Measurements from ENCODE around the gene TXLNB.

TXLNB gene

DNA sequence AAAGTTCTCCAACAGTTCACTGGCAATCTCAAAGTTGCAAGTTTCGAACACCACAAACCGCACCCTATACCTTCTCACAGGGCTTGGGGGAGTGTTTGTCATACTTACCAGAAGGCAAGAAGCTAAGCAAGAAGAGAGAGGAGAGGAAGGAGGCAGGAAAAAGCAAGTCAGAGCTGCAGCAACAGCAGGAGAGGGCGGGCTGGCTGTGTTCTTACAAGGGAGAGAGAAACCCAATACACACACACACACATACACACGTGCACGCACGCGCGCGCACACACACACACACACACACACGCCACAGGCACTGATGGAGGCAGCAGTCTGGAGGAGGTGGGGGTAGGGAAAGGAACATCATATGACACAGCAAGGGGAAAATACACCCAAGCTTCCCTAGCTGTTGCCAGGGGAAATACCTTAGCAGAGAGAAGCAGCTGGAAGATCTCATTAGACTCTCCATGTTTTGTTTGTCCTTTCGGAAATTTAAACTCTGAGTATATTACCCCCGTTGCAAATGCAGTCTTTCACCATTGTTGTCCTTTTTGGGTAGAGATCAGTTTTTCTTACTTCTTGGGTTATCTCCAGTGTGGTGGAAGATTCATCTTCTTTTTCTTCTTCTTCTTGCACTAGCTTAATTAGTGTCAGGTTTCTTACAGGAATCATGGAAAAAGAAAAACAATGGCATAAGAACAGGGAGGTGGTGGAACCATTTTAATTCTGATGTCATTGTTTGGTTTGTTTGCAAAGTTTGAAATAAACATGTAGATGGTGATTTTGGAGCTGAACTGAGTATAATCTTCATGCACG is at the start of gene TXLNB:
Gene TXLNB (minus strand): TSS at position 186 of the 807 bp plus-strand sequence. CDS start 3,099 bp downstream, outside the sequence.
- peak in 39 of 56 donors; percentile 5 to 74 (median 38) for DNase-seq

DNA sequence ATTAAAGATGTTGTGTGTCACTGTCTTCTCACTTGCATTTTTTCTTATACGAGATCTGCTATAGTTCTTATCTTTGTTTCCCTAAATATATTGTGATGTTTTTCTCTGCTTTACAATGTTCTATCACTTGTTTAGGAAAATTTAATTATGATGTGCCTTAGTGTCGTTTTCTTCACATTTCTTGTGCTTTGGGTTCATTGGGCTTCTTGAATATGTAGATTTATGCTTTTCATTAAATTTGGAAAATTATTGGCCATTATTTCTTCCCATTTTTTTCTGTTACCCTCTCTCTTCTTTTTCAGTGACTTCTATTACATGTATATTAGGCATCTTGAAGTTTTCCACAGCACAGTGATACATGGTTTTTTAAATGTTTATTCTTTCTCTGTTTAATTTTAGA is 49.3 kb upstream of the TXLNB start:
- no peak for DNase-seq

DNA sequence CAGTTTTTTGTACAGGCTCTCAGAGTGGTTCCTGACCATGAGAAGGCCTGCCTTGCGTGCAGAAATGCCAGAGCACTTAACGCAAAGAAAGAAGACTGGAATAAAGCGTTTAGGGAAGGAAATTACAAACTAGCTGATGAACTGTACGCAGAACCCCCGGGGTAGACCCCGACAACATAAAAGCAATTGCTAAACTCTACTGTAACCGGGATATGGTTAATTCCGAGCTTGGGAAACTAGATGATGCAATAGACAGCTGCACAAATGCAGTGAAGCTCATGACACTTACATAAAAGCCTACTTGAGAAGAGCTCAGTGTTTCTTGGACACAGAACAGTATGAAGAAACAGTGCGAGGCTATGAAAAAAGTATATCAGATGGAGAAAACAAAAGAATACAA is 47.0 kb upstream of the TXLNB start:
- no peak for DNase-seq

DNA sequence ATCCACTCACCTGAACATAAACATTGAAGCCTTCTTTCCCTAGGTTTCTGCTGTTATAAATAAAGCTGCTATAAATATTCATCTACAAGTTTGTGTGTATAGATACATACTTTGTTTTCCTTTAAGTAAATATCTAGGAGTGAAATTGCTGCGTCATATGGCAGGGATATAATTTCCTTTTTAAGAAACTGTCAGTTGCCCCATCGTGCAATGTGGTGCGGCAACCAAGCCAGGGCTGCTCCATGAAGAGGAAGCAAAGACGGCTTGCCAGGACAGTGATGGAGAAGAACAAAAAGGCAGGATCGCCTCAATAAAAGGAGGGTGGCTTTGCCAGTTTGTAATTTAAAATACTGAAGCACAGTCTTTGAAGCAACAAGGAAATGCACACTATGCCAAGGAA is 46.0 kb upstream of the TXLNB start:
- DNase-seq, result no peak

DNA sequence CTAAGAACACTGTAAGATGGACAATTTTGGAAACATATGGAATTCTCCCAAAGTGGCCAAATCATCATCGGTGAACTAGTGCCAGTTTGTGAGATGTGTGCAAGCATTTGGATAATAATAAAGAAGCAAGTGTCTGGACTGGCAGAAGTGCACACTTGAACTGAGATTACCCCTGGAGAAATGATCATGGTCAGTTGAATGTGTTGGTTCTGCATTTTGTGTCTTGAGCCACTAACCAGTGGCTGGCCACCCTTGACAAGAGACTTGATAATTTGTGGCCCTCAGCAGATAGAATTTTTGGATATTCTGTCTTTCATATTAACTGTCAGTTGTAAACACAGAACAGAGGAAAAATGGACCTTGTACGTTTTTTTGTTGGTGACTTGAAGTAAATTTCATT is 45.2 kb upstream of the TXLNB start:
- DNase-seq, result no peak

DNA sequence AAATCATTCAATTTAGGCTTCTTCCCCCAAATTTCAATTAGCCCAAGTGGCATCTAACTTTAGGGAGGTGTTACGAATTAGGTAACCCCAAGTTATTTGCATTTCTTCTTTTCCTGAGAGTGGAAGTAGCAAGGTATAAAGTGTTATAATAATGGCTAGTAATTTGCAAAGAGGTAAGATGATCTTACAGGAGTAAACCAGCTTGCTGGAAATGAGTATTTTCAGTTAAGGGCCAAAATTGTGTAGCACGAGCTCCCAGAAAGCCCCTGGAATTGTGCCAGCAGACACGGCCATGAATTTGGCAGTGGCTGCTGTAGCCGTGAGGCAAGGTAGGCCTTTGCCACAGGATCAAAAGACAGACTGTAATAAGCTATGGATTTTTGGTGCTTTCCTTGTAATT is 44.7 kb upstream of the TXLNB start:
- no peak for DNase-seq

DNA sequence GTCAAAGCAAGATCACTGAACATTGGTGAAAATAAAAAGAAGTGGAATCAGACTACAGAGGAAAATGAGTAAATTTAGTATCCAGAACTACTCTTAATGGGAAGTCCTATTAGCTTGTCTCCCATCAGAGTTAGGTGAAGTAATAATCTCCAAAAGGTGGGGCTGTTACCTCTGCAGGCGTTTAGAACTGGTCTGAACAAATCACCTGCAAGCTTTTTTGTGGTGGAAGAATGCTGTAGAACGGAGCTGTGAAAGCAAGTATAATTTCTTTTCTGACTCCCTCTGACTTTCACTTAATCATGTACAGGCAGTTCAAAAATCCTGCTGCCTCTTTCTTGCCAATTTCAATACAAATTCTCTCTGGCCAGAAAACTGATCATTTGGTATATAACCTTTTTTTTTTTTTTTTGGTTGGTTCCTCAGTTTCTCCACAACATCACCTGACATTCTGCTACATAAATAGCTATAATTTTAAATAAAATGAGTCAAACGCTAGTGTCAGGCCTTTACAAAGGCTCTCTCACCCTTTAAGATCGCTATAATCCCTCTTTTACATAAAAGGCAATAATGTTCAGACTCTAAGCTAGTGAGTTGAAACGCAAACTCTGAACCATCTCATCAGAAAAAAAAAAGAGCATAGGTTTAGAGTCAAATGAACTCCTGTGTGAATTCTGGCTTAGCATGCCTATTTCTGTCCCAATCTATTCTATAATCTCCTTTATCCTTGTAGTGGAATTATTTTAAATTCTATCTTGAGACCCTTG is 43.8 kb upstream of the TXLNB start:
- no peak for DNase-seq

DNA sequence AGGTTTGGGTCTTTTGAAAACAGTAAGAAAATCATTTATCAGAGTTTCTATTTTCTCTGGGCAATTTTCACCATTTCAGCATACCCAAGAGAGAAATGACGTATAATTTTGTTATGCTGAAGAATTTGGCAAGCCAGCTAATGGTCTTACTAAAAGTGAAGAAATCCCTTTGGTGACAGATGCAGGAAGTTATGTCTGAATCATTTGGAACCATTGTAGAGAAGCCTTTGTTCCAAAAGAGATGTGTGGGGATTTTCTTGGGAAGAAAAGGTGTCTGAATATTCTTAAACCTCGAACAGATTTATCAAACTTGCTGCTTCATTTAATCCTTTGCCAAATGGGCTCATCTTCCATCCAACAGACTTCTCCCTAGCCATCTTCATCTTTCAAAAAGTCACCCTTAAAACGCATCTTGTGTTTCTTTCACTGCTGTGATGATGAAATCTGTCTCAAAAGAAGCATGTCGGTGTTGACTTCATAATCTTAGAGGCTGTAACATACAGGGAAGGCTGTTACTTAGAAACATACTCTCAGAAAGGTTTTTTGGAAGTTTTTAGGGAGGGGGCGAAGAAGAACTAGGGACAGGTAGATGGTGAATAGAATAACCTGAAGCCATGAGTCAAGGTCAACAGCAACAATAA is 43.1 kb upstream of the TXLNB start:
- DNase-seq, result no peak

DNA sequence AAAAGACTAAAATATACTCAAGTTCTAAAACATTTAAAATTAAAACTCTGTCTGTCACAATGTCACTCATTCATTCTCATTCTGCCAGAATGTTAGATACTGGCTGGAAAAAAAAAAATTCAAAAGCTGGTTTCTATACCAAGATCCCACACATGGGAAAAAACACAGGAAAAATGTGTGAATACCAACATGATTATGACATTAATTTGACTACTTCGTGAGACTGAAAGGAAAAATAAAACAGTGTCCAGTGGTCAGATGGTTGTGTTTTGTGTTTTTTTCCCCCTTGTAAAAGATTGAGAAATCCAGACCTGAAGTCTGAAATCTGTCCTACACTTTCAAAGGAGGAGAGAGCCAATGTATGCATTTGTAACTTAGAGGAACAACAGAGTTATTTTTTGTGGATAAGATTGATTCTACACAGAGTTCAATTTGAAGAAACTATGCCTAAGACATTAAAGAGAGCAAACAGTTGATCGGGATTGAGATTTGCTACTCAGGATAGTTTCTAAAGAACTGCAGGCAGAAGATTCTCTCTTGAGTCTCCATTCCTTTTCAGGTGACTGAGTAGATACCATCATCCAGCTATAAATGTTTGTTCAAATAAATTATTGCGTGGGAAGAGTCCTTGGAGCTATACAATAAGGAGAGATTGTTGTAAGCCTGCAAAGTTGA is 39.2 kb upstream of the TXLNB start:
- no peak for DNase-seq

DNA sequence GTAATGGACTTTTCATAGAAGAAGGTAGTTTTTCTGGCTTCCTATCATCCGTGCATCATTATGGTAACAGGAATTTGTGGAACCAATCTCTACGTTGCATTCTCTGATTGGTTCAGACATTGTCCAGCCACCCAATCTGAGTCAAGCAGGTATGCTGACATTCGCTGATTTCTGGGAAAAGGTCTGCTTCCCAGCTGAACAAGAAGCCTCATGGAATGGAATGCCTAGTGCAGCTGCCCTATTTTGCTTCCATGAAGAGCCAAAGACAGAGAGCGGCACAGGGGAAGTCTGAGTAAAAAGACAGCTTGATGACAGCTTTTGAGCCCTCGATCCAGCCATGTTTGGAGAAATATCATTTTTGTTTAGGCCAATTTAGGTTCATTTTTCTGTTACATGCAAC is 38.5 kb upstream of the TXLNB start:
- no peak for DNase-seq

DNA sequence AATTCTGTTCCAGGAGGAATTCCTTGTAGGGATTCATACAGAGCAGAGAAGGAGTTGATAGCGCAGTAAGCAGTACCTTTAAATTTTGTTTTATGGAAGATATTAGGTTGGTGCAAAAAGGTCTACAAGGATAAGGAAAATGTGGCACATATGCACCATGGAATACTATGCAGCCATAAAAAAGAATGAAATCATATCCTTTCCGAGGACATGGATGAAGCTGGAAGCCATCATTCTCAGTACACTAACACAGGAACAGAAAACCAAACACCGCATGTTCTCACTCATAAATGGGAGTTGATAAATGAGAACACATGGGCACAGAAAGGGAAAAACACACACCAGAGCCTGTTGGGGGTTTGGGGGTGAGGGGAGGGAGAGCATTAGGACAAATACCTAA is 37.4 kb upstream of the TXLNB start:
- no peak for DNase-seq

DNA sequence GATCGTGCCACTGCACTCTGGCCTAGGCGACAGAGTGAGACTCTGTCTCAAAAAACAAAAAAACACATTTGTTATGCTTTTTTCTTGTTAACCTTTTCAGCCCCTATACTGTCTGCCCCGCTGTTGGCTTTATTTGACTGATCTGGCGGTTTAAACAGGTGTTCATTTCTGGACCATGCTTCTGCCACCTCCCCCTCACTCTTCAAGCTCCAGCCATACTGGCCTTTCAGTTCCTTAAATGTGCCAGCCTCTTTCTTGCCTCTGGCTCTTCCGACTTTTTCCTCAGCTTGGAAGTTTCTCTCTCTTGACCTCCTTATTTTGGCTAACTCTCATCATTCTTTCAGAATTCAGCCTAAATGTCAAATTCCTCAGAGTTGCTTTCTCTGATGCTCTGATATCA is 35.2 kb upstream of the TXLNB start:
- no peak for DNase-seq

DNA sequence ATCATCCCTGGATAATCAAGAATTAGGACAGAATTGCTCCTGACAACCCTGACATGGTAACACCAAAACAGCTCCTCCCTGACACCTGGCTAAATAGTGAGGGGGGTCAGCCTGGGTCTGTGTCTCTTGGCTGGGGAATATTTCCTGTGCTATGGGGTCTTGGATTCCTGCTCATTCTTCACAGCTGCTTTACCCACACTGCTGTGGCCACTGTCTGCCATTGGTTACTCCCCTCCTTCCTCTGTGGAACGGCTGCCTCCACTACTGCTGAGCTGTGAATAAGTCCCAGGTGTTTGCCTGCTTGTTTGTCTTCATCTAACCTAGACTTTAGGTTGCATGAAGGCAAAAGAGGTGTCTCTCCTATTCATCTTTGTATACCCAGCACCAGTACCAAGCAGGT is 33.9 kb upstream of the TXLNB start:
- no peak for DNase-seq

DNA sequence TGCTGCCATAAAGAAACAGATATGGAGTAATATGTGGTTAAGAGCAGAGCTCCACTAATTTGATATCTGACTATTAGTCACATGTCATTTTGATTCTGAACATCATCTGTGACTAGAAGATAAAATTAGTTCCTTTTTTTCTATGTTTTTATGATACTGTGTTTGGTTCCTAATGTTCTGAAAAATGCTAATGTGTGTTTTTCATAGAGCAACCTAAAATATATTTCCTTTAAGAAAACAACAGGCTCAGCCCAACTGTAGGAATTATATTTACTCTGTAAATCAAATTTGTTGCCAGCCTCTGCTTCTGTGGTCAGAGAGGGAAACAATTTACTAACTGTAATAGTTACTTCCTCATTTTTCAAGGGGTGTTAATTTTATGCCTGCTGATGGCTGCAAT is 33.3 kb upstream of the TXLNB start:
- no peak for DNase-seq

DNA sequence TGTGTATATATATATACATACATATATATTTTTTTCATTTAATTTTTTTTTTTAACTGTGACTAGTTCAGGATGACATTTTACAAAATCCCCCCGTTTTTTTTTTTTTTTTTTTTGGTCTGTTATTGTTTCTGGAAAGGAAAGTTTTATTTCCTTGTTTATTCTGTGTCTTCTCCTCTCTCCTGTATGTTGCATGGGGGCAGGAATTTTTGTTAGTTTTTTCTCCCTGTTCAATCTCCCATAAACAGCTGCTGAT is 32.4 kb upstream of the TXLNB start:
- DNase-seq, result no peak

DNA sequence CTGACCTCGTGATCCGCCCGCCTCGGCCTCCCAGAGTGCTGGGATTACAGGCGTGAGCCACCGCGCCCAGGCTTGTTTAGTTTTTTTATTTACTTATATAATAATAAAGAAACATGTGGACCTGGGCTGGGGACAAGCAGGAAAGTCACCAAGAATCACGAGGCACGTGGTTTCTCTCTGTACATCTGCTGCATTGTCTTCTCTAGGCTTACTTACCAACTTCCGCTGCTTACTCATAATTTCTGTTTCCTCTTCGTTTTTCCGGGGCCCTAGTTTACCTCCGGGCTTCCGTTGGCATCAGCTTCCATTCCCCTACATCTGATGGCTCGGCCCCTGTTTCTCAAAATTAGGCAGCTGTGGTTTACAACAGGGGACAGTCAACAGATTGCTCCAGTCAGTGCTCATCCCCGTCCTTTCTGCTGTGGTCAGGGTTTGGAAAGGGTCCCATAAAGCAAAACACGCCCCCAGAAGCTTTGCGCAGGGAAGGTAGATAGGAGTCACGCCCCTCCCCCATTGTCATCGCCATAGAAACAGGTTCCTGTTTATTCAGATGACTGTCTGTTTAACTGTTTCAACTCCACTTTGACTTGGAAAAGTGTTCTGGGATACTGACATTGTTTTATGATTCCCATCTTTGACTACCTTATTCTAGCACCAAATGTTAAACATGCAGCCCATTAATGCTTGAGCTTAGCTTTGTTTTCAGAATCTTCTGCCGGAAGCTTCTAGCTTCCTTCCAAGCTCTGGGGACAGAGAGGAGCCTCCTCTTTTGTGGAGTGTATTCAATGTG is 31.9 kb upstream of the TXLNB start:
- peak in 31 of 56 donors; percentile 1 to 57 (median 12) for DNase-seq

DNA sequence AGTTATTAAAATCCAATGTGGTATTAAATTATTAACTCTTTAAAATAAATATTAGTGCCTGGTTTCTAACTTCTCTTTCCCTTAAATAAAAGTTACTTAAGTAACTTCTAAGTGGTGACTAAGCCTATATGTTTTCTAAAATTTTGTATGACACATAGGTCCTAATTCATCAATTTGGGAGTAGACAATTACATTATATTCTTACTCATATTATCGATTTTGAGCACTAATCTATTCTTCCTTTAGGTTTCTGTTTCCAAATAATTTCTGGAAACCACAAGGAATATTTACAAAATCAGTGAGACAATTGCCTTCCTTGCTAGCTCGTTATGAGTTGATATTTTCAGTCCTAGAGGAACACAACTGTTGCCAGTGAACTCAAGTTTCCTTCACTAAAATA is 28.3 kb upstream of the TXLNB start:
- no peak for DNase-seq

DNA sequence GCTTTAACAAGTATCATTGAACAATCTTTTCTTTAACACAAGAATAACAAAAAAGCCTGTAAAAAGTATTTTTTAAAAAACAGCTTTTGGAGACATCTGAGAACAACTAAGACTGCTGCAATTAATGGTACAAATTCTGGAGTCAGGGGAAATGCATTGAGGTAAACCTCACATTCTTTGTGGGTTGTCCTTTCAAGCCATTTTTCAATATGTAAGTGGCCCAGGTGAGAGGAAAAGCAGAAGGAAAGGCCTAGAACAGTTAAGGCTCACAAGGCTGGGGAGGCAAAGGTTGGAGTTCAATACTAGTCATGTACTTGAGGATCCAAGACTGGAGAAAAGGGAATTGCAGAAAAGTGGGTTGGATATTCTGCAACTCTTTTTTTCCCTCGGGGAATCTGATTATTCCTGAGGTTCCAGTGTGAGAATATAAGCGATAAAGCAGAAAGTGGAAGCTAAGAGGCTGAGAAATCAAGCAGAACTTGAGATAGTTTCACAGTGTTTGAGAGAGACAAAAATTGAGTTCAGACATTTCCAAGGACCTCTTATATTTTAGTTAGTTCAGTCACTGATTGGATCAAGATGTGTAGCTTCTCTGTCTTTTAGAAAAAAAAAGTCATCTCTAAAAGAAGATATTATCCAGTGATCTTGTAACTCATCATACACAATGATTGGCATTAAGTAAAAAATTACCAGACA is 25.0 kb upstream of the TXLNB start:
- DNase-seq, result no peak

DNA sequence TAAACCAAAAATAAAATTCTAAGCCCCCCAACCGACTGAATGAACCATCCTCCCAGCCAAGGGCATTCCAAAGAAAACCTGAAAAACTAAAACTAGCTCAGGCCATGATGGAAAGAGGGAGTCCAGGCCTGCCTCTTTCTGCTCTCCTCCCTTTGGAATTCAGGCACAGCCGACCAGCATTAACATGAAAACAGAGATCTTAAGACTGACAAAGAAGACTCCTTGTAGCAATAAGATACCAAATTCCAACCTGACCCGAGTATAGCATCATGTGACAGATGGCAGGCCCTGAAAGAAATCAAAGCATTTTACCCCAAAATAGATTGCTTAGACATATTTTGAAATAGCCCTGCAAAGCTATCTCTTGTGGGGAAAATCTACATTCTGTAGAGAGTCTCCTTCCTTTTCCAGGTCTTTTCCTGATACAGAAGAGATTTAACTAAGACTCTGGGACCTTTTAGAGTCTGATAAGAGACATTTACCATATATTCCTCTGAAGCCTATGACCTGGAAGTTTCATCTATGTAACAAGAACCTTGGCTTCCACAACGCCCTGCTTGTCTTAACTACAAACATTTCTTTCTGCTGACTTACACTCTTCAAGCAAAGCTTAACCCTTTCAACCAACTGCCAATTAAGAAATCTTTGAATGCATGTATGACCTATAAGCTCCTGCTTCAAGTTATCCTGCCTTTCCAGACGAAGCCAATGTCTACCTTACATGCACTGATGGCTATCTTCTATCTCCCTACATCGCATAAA is 22.2 kb upstream of the TXLNB start:
- no peak for DNase-seq

DNA sequence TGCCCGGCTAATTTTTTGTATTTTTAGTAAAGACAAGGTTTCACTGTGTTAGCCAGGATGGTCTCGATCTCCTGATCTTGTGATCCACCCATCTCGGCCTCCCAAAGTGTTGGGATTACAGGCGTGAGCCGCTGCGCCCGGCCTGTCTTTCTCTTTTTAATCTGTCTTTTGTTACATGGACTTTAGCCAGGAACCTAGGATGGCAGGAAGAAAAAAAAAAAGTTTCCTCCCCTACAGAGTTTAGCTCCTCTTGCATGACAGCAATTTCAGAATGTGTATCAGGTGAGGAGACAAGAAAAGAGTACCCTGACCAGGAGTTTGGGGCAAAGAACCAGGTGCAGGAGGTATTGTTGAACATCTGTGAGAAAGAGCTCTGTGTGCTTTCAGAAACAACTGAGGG is 21.4 kb upstream of the TXLNB start:
- no peak for DNase-seq
